HepG2 (cell line): ENCODE measurements around the gene ACP7. TPM values are rescaled to one million over a fixed set of nuclear protein-coding genes. Genes with fewer than 3 reads are reported as not detected.

Source experiments
- ATAC-seq: fragments of 200-7000 bp; cut with Tn5 transposase; 3 replicates; pipeline ENCODE4 v1.9.1; 2020; ENCODE audit warnings: mild to moderate bottlenecking, moderate library complexity
- BruUV-seq: library from RNA; stranded (reverse); fragments of 400-500 nt; replicated peaks from 2 replicates; lab custom pipeline; 2021; lab: Mats Ljungman, UMichigan
- CTCF ChIA-PET: fragments of 300-600 bp; formaldehyde crosslinking; extraction: SDS; loops from one replicate; lab custom pipeline; 2021; ENCODE audit warnings: low total read pairs, inconsistent platforms, low intra/inter-chr PET ratio; lab: Yijun Ruan, JAX
- POLR2A ChIA-PET: fragments of 350-600 bp; sonication (Branson Sonifier 250); formaldehyde crosslinking; loops from one replicate; lab custom pipeline; 2020; ENCODE audit warnings: antibody characterized with exemption, inconsistent platforms; lab: Yijun Ruan, JAX
- DNase-seq: peaks from one replicate; pipeline ENCODE4 v3.0.0-alpha.2; 2015; ENCODE audit warnings: low spot score
- FAIRE-seq: peaks from 3 replicates; lab custom pipeline; 2011; peaks lifted over from hg19 to GRCh38; lab: Jason Lieb, UNC
- H2AFZ ChIP-seq: one replicate; pipeline ENCODE4 v1.6.1; 2011; ENCODE audit warnings: low read length, inconsistent platforms
- H3K27ac ChIP-seq: fragments of 300-600 bp; 3 replicates; pipeline ENCODE4 v1.8.0; 2011; ENCODE audit warnings: mixed run types, mild to moderate bottlenecking, mixed read lengths, low read length, inconsistent platforms; ENCODE audit not compliant: insufficient read depth; ENCODE audit errors: extremely low read length
- H3K27me3 ChIP-seq, 2 experiments: fragments of 200-600 bp in 1 of 2; 2 replicates in 1 of 2; 3 replicates in 1 of 2; pipeline versions ENCODE4 v1.6.0 to v1.8.0; 2011; ENCODE audit warnings: low read length in 2 of 2, mild to moderate bottlenecking in 2 of 2, moderate library complexity in 2 of 2, inconsistent platforms in 1 of 2; ENCODE audit not compliant: insufficient read depth in 2 of 2, control insufficient read depth in 1 of 2
- H3K36me3 ChIP-seq, 2 experiments: fragments of 200-600 bp in 1 of 2; replicated peaks in 1 of 2; 2 replicates in 1 of 2; 3 replicates in 1 of 2; pipeline versions ENCODE4 v1.5.1 to v1.8.0; 2011; ENCODE audit warnings: low read length in 2 of 2, inconsistent platforms in 1 of 2; ENCODE audit not compliant: insufficient read depth in 2 of 2, control insufficient read depth in 1 of 2
- H3K4me1 ChIP-seq: 2 replicates; pipeline ENCODE4 v1.5.1; 2012; ENCODE audit warnings: low read length, inconsistent platforms; ENCODE audit not compliant: insufficient read depth
- H3K4me2 ChIP-seq: 2 replicates; pipeline ENCODE4 v1.6.0; 2011; ENCODE audit warnings: low read depth, low read length, inconsistent platforms
- H3K4me3 ChIP-seq, 3 experiments: fragments of 200-600 bp in 1 of 3; sonication (generic), shearing (Covaris generic) in 1 of 3; replicated peaks in 1 of 3; 2 replicates each; pipeline ENCODE4 v1.5.1; 2011 to 2016; ENCODE audit warnings: low read length in 3 of 3, inconsistent platforms in 2 of 3, low read depth in 2 of 3, mild to moderate bottlenecking in 2 of 3, control low read depth in 1 of 3, mixed read lengths in 1 of 3; ENCODE audit not compliant: insufficient read depth in 1 of 3
- H3K79me2 ChIP-seq: one replicate; pipeline ENCODE4 v1.6.1; 2011; ENCODE audit warnings: low read length, inconsistent platforms; ENCODE audit not compliant: insufficient read depth
- H3K9ac ChIP-seq: 2 replicates; pipeline ENCODE4 v1.6.0; 2011; ENCODE audit warnings: mild to moderate bottlenecking, low read depth, low read length, inconsistent platforms; ENCODE audit not compliant: insufficient read depth
- H3K9me3 ChIP-seq: 2 replicates; pipeline ENCODE4 v1.5.1; 2012; ENCODE audit warnings: mild to moderate bottlenecking, low read length
- H4K20me1 ChIP-seq: 2 replicates; pipeline ENCODE4 v1.6.0; 2011; ENCODE audit warnings: inconsistent platforms, mild to moderate bottlenecking, low read length, moderate library complexity; ENCODE audit not compliant: insufficient read depth
- ATF4 ChIP-seq, 2 experiments: fragments of 450-650 bp in 1 of 2; sonication (generic) in 1 of 2; formaldehyde crosslinking; IDR thresholded peaks; 2 replicates each; pipeline versions ENCODE4 v1.5.0 to v1.8.0; 2020 to 2022; ENCODE audit warnings: mild to moderate bottlenecking in 1 of 2, missing genetic modification reagents in 1 of 2
- CEBPB ChIP-seq: IDR thresholded peaks from 2 replicates; pipeline ENCODE4 v1.6.1; 2011; ENCODE audit warnings: low read depth, low read length, improper control_type of control experiment, borderline replicate concordance
- IKZF5 ChIP-seq: IDR thresholded peaks from 2 replicates; pipeline ENCODE4 v1.6.1; 2018; ENCODE audit warnings: missing genetic modification reagents, mild to moderate bottlenecking, missing compliant biosample characterization
- PITX1 ChIP-seq: sonication (generic); formaldehyde crosslinking; IDR thresholded peaks from 2 replicates; pipeline ENCODE4 v1.5.1; 2020; ENCODE audit warnings: mild to moderate bottlenecking, missing genetic modification reagents
- RAD21 ChIP-seq: fragments of 450-650 bp; formaldehyde crosslinking; IDR thresholded peaks from 2 replicates; pipeline ENCODE4 v1.5.0; 2020; ENCODE audit warnings: mild to moderate bottlenecking
- SALL1 ChIP-seq: sonication (generic); formaldehyde crosslinking; IDR thresholded peaks from 2 replicates; pipeline ENCODE4 v1.8.0; 2022; ENCODE audit warnings: mild to moderate bottlenecking, missing genetic modification reagents
- SMC3 ChIP-seq: IDR thresholded peaks from 2 replicates; pipeline ENCODE4 v1.6.1; 2011; ENCODE audit warnings: low read length, improper control_type of control experiment
- STAG1 ChIP-seq: sonication (generic); formaldehyde crosslinking; IDR thresholded peaks from 2 replicates; pipeline ENCODE4 v1.4.0; 2020; ENCODE audit warnings: missing genetic modification reagents
- XRCC5 ChIP-seq: fragments of 200-400 bp; formaldehyde crosslinking; optimal IDR thresholded peaks from 2 replicates; pipeline ENCODE3; 2017; ENCODE audit warnings: mild to moderate bottlenecking, low read length
- ZNF121 ChIP-seq: sonication (generic); formaldehyde crosslinking; IDR thresholded peaks from 2 replicates; pipeline ENCODE4 v1.5.0; 2020; ENCODE audit warnings: mild to moderate bottlenecking, missing genetic modification reagents
- ZNF512B ChIP-seq: sonication (generic); formaldehyde crosslinking; IDR thresholded peaks from 2 replicates; pipeline ENCODE4 v1.5.1; 2020; ENCODE audit warnings: missing genetic modification reagents, mild to moderate bottlenecking, borderline replicate concordance
- WGBS: methylation state at CpG from one replicate; pipeline ENCODE4 v1.1.6; 2017; ENCODE audit warnings: low lambda C conversion rate; 5-methylcytosine and 5-hydroxymethylcytosine counted together
- in situ Hi-C: cut with HindIII; loops from 2 replicates; pipeline ENCODE4 v1.10.0; 2017; ENCODE audit warnings: low pct_unique_long_range_greater_than_20kb; ENCODE audit not compliant: extremely low pct_ligation_motif_present
- intact Hi-C: fragments of 100-400 bp; cut with micrococcal nuclease; formaldehyde crosslinking; loops from one replicate; pipeline ENCODE4 v1.10.0; 2022; ENCODE audit not compliant: unreplicated experiment
- polyA plus RNA-seq, 8 experiments: library from polyadenylated mRNA; depleted of rRNA in 3 of 8; stranded (reverse) in 7 of 8; unstranded in 1 of 8; fragments of >200 nt; fragmentation: Illumina TruSeq in 4 of 8; extraction: Trizol in 4 of 8; gene quantifications; 2 replicates each; pipeline versions ENCODE4 v1.2.1 to v1.2.3, GENCODE V29; 2011 to 2016; ENCODE audit warnings: low read depth in 4 of 8, missing spikeins in 1 of 8, mixed read lengths in 1 of 8; ENCODE audit not compliant: insufficient read depth in 1 of 8
- total RNA-seq, 5 experiments: library from RNA; depleted of rRNA; stranded (reverse); fragments of >200 nt; fragmentation: Illumina TruSeq; extraction: Trizol; gene quantifications; 2 replicates each; pipeline ENCODE4 v1.2.3, GENCODE V29; 2016; ENCODE audit warnings: low read depth in 1 of 5

ACP7 gene
- total and polyA plus RNA-seq, 2 of the 13 experiments (the other 11 are each of a cell fraction or from before 2014, with no cell fraction given), result not detected

- H3K9me3 ChIP-seq, result no peaks in the 10 kb centered on the region
- no peak overlapping the region for H3K4me3 ChIP-seq
- POLR2A ChIA-PET, result no interaction called here
- H3K4me2 ChIP-seq, result no peak overlapping the region
- 0% methylated on average over 2 of the region's 2 CpGs for WGBS
- no peak for DNase-seq
- peaks cover 31% of the 10 kb centered on the region for H3K4me1 ChIP-seq
- no peak overlapping the region for H2AFZ ChIP-seq
- no TSS peak for BruUV-seq
- TF ChIP-seq ZNF121 (CRISPR knock-in tag), result peak; percentile 52; the same call in 1 of the 2 replicates
- no peak for TF ChIP-seq ATF4 (CRISPR knock-in tag; IDR thresholded peaks at IDR 0.05)
- TF ChIP-seq, all 625 proteins: peak for 1
- no peaks in the 10 kb centered on the region; a peak in 2 of 5 replicates for H3K27me3 ChIP-seq
- in situ Hi-C loops, result loop anchor here (5.0 kb wide), 1 partner anchor 60 kb away; the partner anchor contains the start of gene FBXO17
- no peaks in the 10 kb centered on the region for H4K20me1 ChIP-seq
- FAIRE-seq (no peak), ATAC-seq (no peak)
- no peaks in the 10 kb centered on the region for H3K36me3 ChIP-seq
- CTCF ChIA-PET, result interaction anchor here (1.5 kb wide), 1 partner anchor 75 kb away, joined by 7 read pairs; no protein-coding TSS in a partner anchor
- no peak overlapping the region for H3K9ac ChIP-seq
- intact Hi-C loops, result loop anchor here (5.0 kb wide), 1 partner anchor 75 kb away; no protein-coding TSS in a partner anchor
- no peak overlapping the region for H3K27ac ChIP-seq
- no peaks in the 10 kb centered on the region for H3K79me2 ChIP-seq
Measured at GRCh38 chr19:39037194-39037593, 47.0 kb upstream of the ACP7 start.

- ATAC-seq (peak; percentile 98), DNase-seq (peak; percentile 61), FAIRE-seq (peak; percentile 52)
- Histone ChIP-seq H3K79me2 (no peaks in the 10 kb centered on the region), H3K27me3 (no peaks in the 10 kb centered on the region; a peak in 2 of 5 replicates), H3K9ac (no peak overlapping the region), H3K27ac (no peak overlapping the region), H2AFZ (peak overlapping the region; percentile 56), H4K20me1 (no peaks in the 10 kb centered on the region), H3K36me3 (no peaks in the 10 kb centered on the region), H3K4me3 (peak overlapping the region in 1 of 3 experiments; percentile 46; a peak in 2 of 6 replicates), H3K4me1 (peaks cover 25% of the 10 kb centered on the region), H3K9me3 (no peaks in the 10 kb centered on the region), H3K4me2 (peak overlapping the region; percentile 63)
- 1% methylated on average over 9 of the region's 9 CpGs for WGBS
- ChIA-PET CTCF (interaction anchor here (1.5 kb wide), 1 partner anchor 76 kb away, joined by 7 read pairs; no protein-coding TSS in a partner anchor), POLR2A (no interaction called here)
- no TSS peak for BruUV-seq
- intact Hi-C loops, result loop anchor here (5.0 kb wide), 1 partner anchor 76 kb away; no protein-coding TSS in a partner anchor
- in situ Hi-C loops, result loop anchor here (5.0 kb wide), 1 partner anchor 61 kb away; the partner anchor contains the start of gene FBXO17
- TF ChIP-seq ZNF512B (CRISPR knock-in tag) (no peak), PITX1 (CRISPR knock-in tag) (0 out of 2 replicates have a peak, but pooled peaks have one; percentile 23), SMC3 (peak; percentile 34; the same call in 1 of the 2 replicates), SALL1 (CRISPR knock-in tag) (peak; percentile 10; the same call in 1 of the 2 replicates), XRCC5 (peak; percentile 28), STAG1 (CRISPR knock-in tag) (peak; percentile 69), RAD21 (CRISPR knock-in tag) (0 out of 2 replicates have a peak, but pooled peaks have one; percentile 32), CEBPB (peak; percentile 21; the same call in 1 of the 2 replicates), IKZF5 (CRISPR knock-in tag) (no peak)
Measured at GRCh38 chr19:39038098-39038497, 46.1 kb upstream of the ACP7 start.
